ENCODE data around the gene GLS2.

DNA sequence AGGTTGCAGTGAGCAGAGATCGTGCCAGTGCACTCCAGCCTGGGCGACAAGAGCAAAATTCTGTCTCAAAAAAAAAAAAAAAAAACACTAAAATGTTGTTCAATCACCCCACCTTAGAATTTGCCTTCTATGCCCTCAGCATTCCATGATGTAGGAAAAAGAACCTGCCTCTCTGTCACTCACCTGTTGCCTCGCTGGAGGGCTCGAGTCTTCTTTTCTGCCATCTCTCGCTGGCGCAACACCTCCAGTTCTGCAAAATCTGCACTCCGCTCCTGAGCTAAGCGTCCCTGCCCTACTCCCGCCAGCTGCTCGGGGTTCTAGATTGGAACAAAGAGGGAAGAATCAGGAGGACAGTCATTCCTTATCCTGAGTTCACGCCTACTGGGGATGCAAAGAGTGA is 56.7 kb downstream of the GLS2 start:
- no peak for TF ChIP-seq JUND (IDR thresholded peaks at IDR 0.05)
- TF ChIP-seq, protein P1, sequence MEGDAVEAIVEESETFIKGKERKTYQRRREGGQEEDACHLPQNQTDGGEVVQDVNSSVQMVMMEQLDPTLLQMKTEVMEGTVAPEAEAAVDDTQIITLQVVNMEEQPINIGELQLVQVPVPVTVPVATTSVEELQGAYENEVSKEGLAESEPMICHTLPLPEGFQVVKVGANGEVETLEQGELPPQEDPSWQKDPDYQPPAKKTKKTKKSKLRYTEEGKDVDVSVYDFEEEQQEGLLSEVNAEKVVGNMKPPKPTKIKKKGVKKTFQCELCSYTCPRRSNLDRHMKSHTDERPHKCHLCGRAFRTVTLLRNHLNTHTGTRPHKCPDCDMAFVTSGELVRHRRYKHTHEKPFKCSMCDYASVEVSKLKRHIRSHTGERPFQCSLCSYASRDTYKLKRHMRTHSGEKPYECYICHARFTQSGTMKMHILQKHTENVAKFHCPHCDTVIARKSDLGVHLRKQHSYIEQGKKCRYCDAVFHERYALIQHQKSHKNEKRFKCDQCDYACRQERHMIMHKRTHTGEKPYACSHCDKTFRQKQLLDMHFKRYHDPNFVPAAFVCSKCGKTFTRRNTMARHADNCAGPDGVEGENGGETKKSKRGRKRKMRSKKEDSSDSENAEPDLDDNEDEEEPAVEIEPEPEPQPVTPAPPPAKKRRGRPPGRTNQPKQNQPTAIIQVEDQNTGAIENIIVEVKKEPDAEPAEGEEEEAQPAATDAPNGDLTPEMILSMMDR (IDR thresholded peaks at IDR 0.05; ENCODE audit: low read depth, low read length, missing input control), result no peak
- TF ChIP-seq RAD21 (IDR thresholded peaks at IDR 0.05), result no peak
- TF ChIP-seq FOXA1 (IDR thresholded peaks at IDR 0.05), result no peak
- TF ChIP-seq, protein P2, sequence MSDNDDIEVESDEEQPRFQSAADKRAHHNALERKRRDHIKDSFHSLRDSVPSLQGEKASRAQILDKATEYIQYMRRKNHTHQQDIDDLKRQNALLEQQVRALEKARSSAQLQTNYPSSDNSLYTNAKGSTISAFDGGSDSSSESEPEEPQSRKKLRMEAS (IDR thresholded peaks at IDR 0.05), result no peak

All from liver (tissue), 3 donors.